ENCODE data around the gene PDS5A.
"Not testable (repeated sequence)": the region's sequence is repeated elsewhere in the genome, so short reads cannot be mapped to it uniquely, and the experiment has no call there.

PDS5A gene

DNA sequence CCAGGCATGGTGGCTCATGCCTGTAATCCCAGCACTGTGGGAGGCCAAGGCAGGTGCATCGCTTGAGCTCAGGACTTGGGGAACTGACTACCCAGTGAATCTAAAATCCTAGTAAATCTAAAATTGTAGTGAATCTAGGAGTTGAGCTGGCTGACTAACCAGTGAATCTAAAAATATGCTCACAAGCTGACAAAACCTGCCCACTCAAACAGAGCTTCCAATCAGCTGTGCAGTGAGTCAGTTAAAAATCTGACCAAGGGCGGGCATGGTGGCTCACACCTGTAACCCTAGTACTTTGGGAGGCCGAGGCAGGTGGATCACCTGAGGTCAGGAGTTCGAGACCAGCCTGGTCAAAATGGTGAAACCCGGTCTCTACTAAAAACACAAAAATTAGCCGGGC, 72.7 kb downstream of the PDS5A start:
- not testable (repeated sequence) for H4K91ac ChIP-seq (ENCODE audit: low read depth, low read length); H2AFZ ChIP-seq (ENCODE audit: insufficient read depth, low read length, poor library complexity); H2BK12ac ChIP-seq (ENCODE audit: low read length); H3K9me3 ChIP-seq (ENCODE audit: insufficient read depth, low read depth, low read length); H3K9ac ChIP-seq (ENCODE audit: low read length); H2BK120ac ChIP-seq (ENCODE audit: insufficient read depth, low read length, poor library complexity); H3K18ac ChIP-seq (ENCODE audit: low read length); H3K27me3 ChIP-seq (ENCODE audit: insufficient read depth, low read length); H3K27ac ChIP-seq (ENCODE audit: low read depth, low read length); H3K4ac ChIP-seq (ENCODE audit: low read depth, low read length); H2AK5ac ChIP-seq (ENCODE audit: low read length); H3K23ac ChIP-seq (ENCODE audit: low read length); H3K4me2 ChIP-seq (ENCODE audit: low read length); H3K14ac ChIP-seq (ENCODE audit: low read length); H3K4me3 ChIP-seq (ENCODE audit: low read depth, low read length); DNase-seq; H3K4me1 ChIP-seq (ENCODE audit: control insufficient read depth in 1 of 2, insufficient read depth in 2 of 2, low read length in 2 of 2); H3K79me1 ChIP-seq (ENCODE audit: low read length); H3K79me2 ChIP-seq (ENCODE audit: control insufficient read depth, insufficient read depth, low read length, poor library complexity); H2BK5ac ChIP-seq (ENCODE audit: low read depth, low read length, poor library complexity); H4K12ac ChIP-seq (ENCODE audit: low read depth, low read length); H4K8ac ChIP-seq (ENCODE audit: low read depth, low read length)
- H3K36me3 ChIP-seq (ENCODE audit: control insufficient read depth in 1 of 2, insufficient read depth in 2 of 2, low read length in 2 of 2): peaks cover 12 to 13% of the 10 kb centered on the region in 2 experiments
- WGBS (ENCODE audit: extremely low coverage, insufficient coverage, insufficient read length): no CpG with 5 or more reads among the region's 6 CpGs

DNA sequence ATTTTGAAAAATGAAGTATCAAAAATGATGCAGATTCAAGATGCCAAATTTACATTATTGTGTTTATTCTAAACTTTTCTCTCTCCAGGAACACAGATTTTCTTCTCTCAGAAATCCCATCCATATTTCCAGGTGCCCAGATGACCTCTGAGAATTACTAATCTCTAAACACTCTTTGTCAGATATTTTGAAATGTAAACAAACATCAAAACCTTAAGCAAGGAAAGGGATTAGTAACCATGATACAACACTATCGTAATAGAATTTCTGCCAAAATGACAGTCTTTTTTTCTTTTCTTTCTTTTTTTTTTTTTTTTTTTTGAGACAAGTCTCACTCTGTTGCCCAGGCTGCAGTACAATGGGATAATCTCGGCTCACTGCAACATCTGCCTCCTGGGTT, 76.7 kb downstream of the PDS5A start:
- Histone ChIP-seq H3K4me2 (ENCODE audit: low read length) (no peak overlapping the region), H3K9ac (ENCODE audit: low read length) (no peak overlapping the region), H4K8ac (ENCODE audit: low read depth, low read length) (no peak overlapping the region), H3K27me3 (ENCODE audit: insufficient read depth, low read length) (no peaks in the 10 kb centered on the region), H2BK12ac (ENCODE audit: low read length) (no peak overlapping the region), H3K79me2 (ENCODE audit: control insufficient read depth, insufficient read depth, low read length, poor library complexity) (no peaks in the 10 kb centered on the region), H3K14ac (ENCODE audit: low read length) (no peak overlapping the region), H3K79me1 (ENCODE audit: low read length) (no peaks in the 10 kb centered on the region), H3K4me3 (ENCODE audit: low read depth, low read length) (no peak overlapping the region), H3K9me3 (ENCODE audit: insufficient read depth, low read depth, low read length) (no peaks in the 10 kb centered on the region), H2AFZ (ENCODE audit: insufficient read depth, low read length, poor library complexity) (no peak overlapping the region), H4K91ac (ENCODE audit: low read depth, low read length) (no peak overlapping the region), H3K4me1 (ENCODE audit: control insufficient read depth in 1 of 2, insufficient read depth in 2 of 2, low read length in 2 of 2) (no peaks in the 10 kb centered on the region), H3K18ac (ENCODE audit: low read length) (no peak overlapping the region), H2AK5ac (ENCODE audit: low read length) (no peak overlapping the region), H3K23ac (ENCODE audit: low read length) (no peak overlapping the region), H3K36me3 (ENCODE audit: control insufficient read depth in 1 of 2, insufficient read depth in 2 of 2, low read length in 2 of 2) (peaks cover 21 to 26% of the 10 kb centered on the region in 2 experiments), H3K27ac (ENCODE audit: low read depth, low read length) (no peak overlapping the region), H2BK120ac (ENCODE audit: insufficient read depth, low read length, poor library complexity) (no peak overlapping the region), H2BK5ac (ENCODE audit: low read depth, low read length, poor library complexity) (no peak overlapping the region), H3K4ac (ENCODE audit: low read depth, low read length) (no peak overlapping the region), H4K12ac (ENCODE audit: low read depth, low read length) (no peak overlapping the region)
- no CpG with 5 or more reads among the region's 2 CpGs for WGBS (ENCODE audit: extremely low coverage, insufficient coverage, insufficient read length)
- DNase-seq: peak in 1 of 2 donors; percentile 24

DNA sequence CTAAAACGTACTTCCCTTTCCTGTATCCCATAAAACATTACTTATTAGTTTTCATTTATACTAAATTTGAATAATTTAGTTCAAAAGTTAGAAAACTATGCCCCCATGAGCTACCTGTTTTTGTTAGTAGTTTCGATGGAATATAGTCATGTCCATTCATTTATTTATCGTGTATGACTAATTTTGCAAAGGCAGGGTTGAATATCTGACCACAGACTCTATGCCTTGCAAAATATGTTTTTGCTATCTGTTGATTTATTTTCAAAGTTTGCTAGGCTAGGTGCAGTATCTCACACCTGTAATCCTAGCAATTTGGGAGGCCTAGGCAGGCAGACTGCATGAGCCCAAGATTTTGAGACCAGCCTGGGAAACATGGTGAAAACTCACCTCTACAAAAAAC, 78.4 kb downstream of the PDS5A start:
- H3K4me1 ChIP-seq (ENCODE audit: control insufficient read depth in 1 of 2, insufficient read depth in 2 of 2, low read length in 2 of 2): no peaks in the 10 kb centered on the region
- no peak overlapping the region for H3K4ac ChIP-seq (ENCODE audit: low read depth, low read length)
- H3K9me3 ChIP-seq (ENCODE audit: insufficient read depth, low read depth, low read length): no peaks in the 10 kb centered on the region
- H2AK5ac ChIP-seq (ENCODE audit: low read length): no peak overlapping the region
- no peak overlapping the region for H3K27ac ChIP-seq (ENCODE audit: low read depth, low read length)
- no peak overlapping the region for H4K8ac ChIP-seq (ENCODE audit: low read depth, low read length)
- no peak overlapping the region for H2BK12ac ChIP-seq (ENCODE audit: low read length)
- H2BK5ac ChIP-seq (ENCODE audit: low read depth, low read length, poor library complexity): no peak overlapping the region
- H3K23ac ChIP-seq (ENCODE audit: low read length): no peak overlapping the region
- no peak overlapping the region for H4K91ac ChIP-seq (ENCODE audit: low read depth, low read length)
- H3K27me3 ChIP-seq (ENCODE audit: insufficient read depth, low read length): no peaks in the 10 kb centered on the region
- no CpG with 5 or more reads among the region's 3 CpGs for WGBS (ENCODE audit: extremely low coverage, insufficient coverage, insufficient read length)
- DNase-seq: no peak
- no peak overlapping the region for H4K12ac ChIP-seq (ENCODE audit: low read depth, low read length)
- peaks cover 26 to 30% of the 10 kb centered on the region in 2 experiments for H3K36me3 ChIP-seq (ENCODE audit: control insufficient read depth in 1 of 2, insufficient read depth in 2 of 2, low read length in 2 of 2)
- no peak overlapping the region for H3K4me2 ChIP-seq (ENCODE audit: low read length)
- no peak overlapping the region for H2BK120ac ChIP-seq (ENCODE audit: insufficient read depth, low read length, poor library complexity)
- H3K79me1 ChIP-seq (ENCODE audit: low read length): no peaks in the 10 kb centered on the region
- H3K4me3 ChIP-seq (ENCODE audit: low read depth, low read length): no peak overlapping the region
- H3K14ac ChIP-seq (ENCODE audit: low read length): no peak overlapping the region
- H3K18ac ChIP-seq (ENCODE audit: low read length): no peak overlapping the region
- no peak overlapping the region for H2AFZ ChIP-seq (ENCODE audit: insufficient read depth, low read length, poor library complexity)
- no peak overlapping the region for H3K9ac ChIP-seq (ENCODE audit: low read length)
- no peaks in the 10 kb centered on the region for H3K79me2 ChIP-seq (ENCODE audit: control insufficient read depth, insufficient read depth, low read length, poor library complexity)

DNA sequence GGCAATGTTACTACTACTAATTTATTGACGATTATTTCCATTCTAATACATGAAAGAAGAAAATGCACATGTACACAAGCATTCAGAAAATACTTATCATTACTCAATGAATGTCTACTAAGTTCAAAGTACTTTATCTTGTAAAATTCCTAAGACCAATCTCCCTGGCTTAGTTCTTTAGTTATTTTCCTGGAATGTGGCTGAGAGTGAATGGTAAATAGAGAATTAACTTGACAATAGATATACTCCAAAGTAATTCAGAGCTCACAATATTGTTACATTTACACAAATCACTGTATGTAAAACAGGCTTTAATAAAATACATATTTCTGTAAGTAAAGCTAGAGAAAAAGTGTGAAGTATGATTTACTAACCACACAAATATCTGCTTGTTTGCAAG, 79.7 kb downstream of the PDS5A start:
- H3K4ac ChIP-seq (ENCODE audit: low read depth, low read length): no peak overlapping the region
- peak in 1 of 2 donors; percentile 23 for DNase-seq
- H3K9me3 ChIP-seq (ENCODE audit: insufficient read depth, low read depth, low read length): no peaks in the 10 kb centered on the region
- H4K12ac ChIP-seq (ENCODE audit: low read depth, low read length): no peak overlapping the region
- H3K9ac ChIP-seq (ENCODE audit: low read length): no peak overlapping the region
- no peak overlapping the region for H3K4me2 ChIP-seq (ENCODE audit: low read length)
- no peak overlapping the region for H2BK12ac ChIP-seq (ENCODE audit: low read length)
- H3K4me1 ChIP-seq (ENCODE audit: control insufficient read depth in 1 of 2, insufficient read depth in 2 of 2, low read length in 2 of 2): no peaks in the 10 kb centered on the region
- peaks cover 26 to 35% of the 10 kb centered on the region in 2 experiments for H3K36me3 ChIP-seq (ENCODE audit: control insufficient read depth in 1 of 2, insufficient read depth in 2 of 2, low read length in 2 of 2)
- H4K8ac ChIP-seq (ENCODE audit: low read depth, low read length): no peak overlapping the region
- no peak overlapping the region for H3K18ac ChIP-seq (ENCODE audit: low read length)
- no peak overlapping the region for H2BK5ac ChIP-seq (ENCODE audit: low read depth, low read length, poor library complexity)
- no peak overlapping the region for H2AK5ac ChIP-seq (ENCODE audit: low read length)
- no peak overlapping the region for H3K23ac ChIP-seq (ENCODE audit: low read length)
- H2AFZ ChIP-seq (ENCODE audit: insufficient read depth, low read length, poor library complexity): no peak overlapping the region
- no peak overlapping the region for H4K91ac ChIP-seq (ENCODE audit: low read depth, low read length)
- no peaks in the 10 kb centered on the region for H3K79me1 ChIP-seq (ENCODE audit: low read length)
- no peak overlapping the region for H3K4me3 ChIP-seq (ENCODE audit: low read depth, low read length)
- H3K27ac ChIP-seq (ENCODE audit: low read depth, low read length): no peak overlapping the region
- WGBS (ENCODE audit: extremely low coverage, insufficient coverage, insufficient read length): no CpG with 5 or more reads among the region's 1 CpG
- no peaks in the 10 kb centered on the region for H3K79me2 ChIP-seq (ENCODE audit: control insufficient read depth, insufficient read depth, low read length, poor library complexity)
- H3K14ac ChIP-seq (ENCODE audit: low read length): no peak overlapping the region
- no peaks in the 10 kb centered on the region for H3K27me3 ChIP-seq (ENCODE audit: insufficient read depth, low read length)
- H2BK120ac ChIP-seq (ENCODE audit: insufficient read depth, low read length, poor library complexity): no peak overlapping the region
